T-cell (primary cell): ENCODE measurements around the gene PPP1R14B. TPM values are rescaled to one million over a fixed set of nuclear protein-coding genes. Genes with fewer than 3 reads are reported as not detected.

Experiments
- ATAC-seq, 4 experiments: fragments of 200-7000 bp in 3 of 4; fragments of 150-1000 bp in 1 of 4; cut with Tn5 transposase; replicated peaks in 1 of 4; 1 replicate in 3 of 4; 2 replicates in 1 of 4; pipeline ENCODE4 v1.10.0; 2021; ENCODE audit warnings: moderate library complexity in 3 of 4, mild to moderate bottlenecking in 2 of 4, moderate number of reproducible peaks in 1 of 4
- CTCF ChIA-PET, 2 donors: fragments of 300-600 bp; sonication (Branson Sonifier 250); formaldehyde crosslinking; loops; one replicate each; lab custom pipeline; 2022; ENCODE audit warnings: antibody characterized with exemption in 2 of 2; lab: Charles Lee
- POLR2A ChIA-PET, 2 donors: fragments of 300-600 bp; sonication (Branson Sonifier 250); formaldehyde crosslinking; loops; one replicate each; lab custom pipeline; 2022; ENCODE audit warnings: antibody characterized with exemption in 2 of 2; lab: Charles Lee
- DNase-seq, 35 experiments: peaks; one replicate each; pipeline versions ENCODE4 v3.0.0 to v3.0.0-alpha.2; 2013 to 2023
- H3K27ac ChIP-seq: one replicate; pipeline ENCODE4 v1.5.1; 2013; ENCODE audit warnings: low read length
- H3K27me3 ChIP-seq, 2 experiments: replicated peaks in 1 of 2; 1 replicate in 1 of 2; 2 replicates in 1 of 2; pipeline versions ENCODE4 v1.6.1 to v1.7.0; 2013; ENCODE audit warnings: low read length in 1 of 2, mixed read lengths in 1 of 2; ENCODE audit not compliant: control insufficient read depth in 2 of 2, insufficient read depth in 2 of 2; ENCODE audit errors: extremely low read depth in 1 of 2
- H3K36me3 ChIP-seq, 2 donors: 1 replicate in 1 of 2; 2 replicates in 1 of 2; pipeline versions ENCODE4 v1.6.1 to v1.7.0; 2013; ENCODE audit warnings: low read length in 1 of 2; ENCODE audit not compliant: control insufficient read depth in 2 of 2, insufficient read depth in 1 of 2; ENCODE audit errors: extremely low read depth in 1 of 2
- H3K4me1 ChIP-seq, 2 experiments: 1 replicate in 1 of 2; 2 replicates in 1 of 2; pipeline versions ENCODE4 v1.6.1 to v1.7.0; 2013; ENCODE audit warnings: low read length in 2 of 2, mixed read lengths in 1 of 2; ENCODE audit not compliant: insufficient read depth in 2 of 2, control insufficient read depth in 1 of 2; ENCODE audit errors: extremely low read depth in 1 of 2
- H3K4me3 ChIP-seq, 2 donors: 1 replicate in 1 of 2; 2 replicates in 1 of 2; pipeline versions ENCODE4 v1.5.1 to v1.7.0; 2013; ENCODE audit warnings: mild to moderate bottlenecking in 2 of 2, low read length in 1 of 2, moderate library complexity in 1 of 2; ENCODE audit not compliant: control insufficient read depth in 1 of 2; ENCODE audit errors: extremely low read depth in 1 of 2
- H3K9me3 ChIP-seq: 2 replicates; pipeline ENCODE4 v1.7.0; 2013
- H3K27ac Mint-ChIP-seq, 2 donors: one replicate each; pipeline ENCODE4 v1.8.0; 2020 to 2021; ENCODE audit warnings: mild to moderate bottlenecking in 2 of 2, mixed read lengths in 2 of 2
- H3K27me3 Mint-ChIP-seq, 2 donors: one replicate each; pipeline ENCODE4 v1.8.0; 2021 to 2022; ENCODE audit warnings: mixed read lengths in 2 of 2
- H3K36me3 Mint-ChIP-seq: one replicate; pipeline ENCODE4 v1.8.0; 2021; ENCODE audit warnings: mixed read lengths
- H3K4me1 Mint-ChIP-seq, 3 donors: one replicate each; pipeline ENCODE4 v1.8.0; 2020 to 2022; ENCODE audit warnings: mixed read lengths in 3 of 3, mild to moderate bottlenecking in 1 of 3
- H3K4me3 Mint-ChIP-seq, 3 donors: one replicate each; pipeline ENCODE4 v1.8.0; 2020 to 2022; ENCODE audit warnings: mild to moderate bottlenecking in 3 of 3, mixed read lengths in 3 of 3, moderate library complexity in 3 of 3
- H3K9me3 Mint-ChIP-seq, 3 donors: one replicate each; pipeline ENCODE4 v1.8.0; 2020 to 2022; ENCODE audit warnings: mixed read lengths in 3 of 3
- WGBS: methylation state at CpG from one replicate; pipeline ENCODE4 v1.1.5; 2013; ENCODE audit warnings: missing lambda C conversion rate; ENCODE audit not compliant: insufficient coverage; 5-methylcytosine and 5-hydroxymethylcytosine counted together
- total RNA-seq, 35 experiments: library from RNA in 6 of 35; stranded (reverse) in 6 of 35; fragments of 120-200 nt in 1 of 35; gene quantifications; one replicate each; pipeline versions ENCODE4 v1.2.1 to v1.2.4 and lab custom pipeline; 2013 to 2026

The PPP1R14B gene
- total RNA-seq, 5 donors from 2014 or later (not counting 1 experiment from before 2014, with no cell fraction given), result 31.2 to 143 (median 88.1) TPM

DNA sequence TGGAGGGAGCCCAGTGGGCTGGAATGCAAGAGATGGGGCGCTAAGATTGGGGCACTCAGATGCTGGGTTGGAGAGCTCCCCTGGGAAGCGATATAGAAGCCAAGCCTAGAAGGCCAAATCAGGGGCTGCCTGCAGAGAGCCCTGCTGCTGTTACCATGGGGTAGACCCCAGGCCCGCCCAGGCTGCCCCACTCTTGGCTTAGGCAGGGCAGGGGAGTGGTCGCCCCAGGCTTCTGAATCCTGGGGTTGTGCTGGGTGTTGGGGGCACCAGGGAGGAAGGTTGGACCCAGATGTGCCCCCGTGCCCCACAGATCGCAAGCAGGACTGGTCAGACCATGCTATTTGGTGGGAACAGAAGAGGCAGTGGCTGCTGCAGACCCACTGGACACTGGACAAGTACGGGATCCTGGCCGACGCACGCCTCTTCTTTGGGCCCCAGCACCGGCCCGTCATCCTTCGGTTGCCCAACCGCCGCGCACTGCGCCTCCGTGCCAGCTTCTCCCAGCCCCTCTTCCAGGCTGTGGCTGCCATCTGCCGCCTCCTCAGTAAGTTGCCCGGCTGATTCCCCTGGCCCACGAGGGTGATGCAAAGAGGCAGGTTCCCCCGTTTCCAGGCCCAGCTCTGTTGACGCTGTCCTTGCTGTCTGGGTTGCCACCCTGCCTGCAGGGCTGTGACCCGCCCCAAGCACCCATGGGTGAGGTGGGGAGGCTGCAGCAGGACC lies 36.3 kb downstream of the PPP1R14B start:
- H3K9me3 ChIP-seq, result no peaks in the 10 kb centered on the region
- ATAC-seq (no peak), DNase-seq (no peak)
- Mint-ChIP-seq H3K27me3 (no peaks in the 10 kb centered on the region), H3K36me3 (peaks cover 17% of the 10 kb centered on the region), H3K4me1 (peaks cover 29 to 51% (median 51%) of the 10 kb centered on the region in 3 donors), H3K9me3 (no peaks in the 10 kb centered on the region), H3K27ac (peak overlapping the region in 1 of 2 donors; percentile 1), H3K4me3 (no peak overlapping the region)
- H3K4me3 ChIP-seq, result no peak overlapping the region
- 93% methylated on average over 24 of the region's 24 CpGs for whole genome bisulfite sequencing
- ChIA-PET CTCF (interaction anchor here (0.6 kb wide), 2 partner anchors 101 to 147 kb away, joined by 4 to 5 read pairs; no protein-coding TSS in a partner anchor), POLR2A (interaction anchor here in 1 of 2 donors (0.6 kb wide), 2 partner anchors 8 to 13 kb away, joined by 3 to 6 read pairs; no protein-coding TSS in a partner anchor)
- H3K27ac ChIP-seq, result no peak overlapping the region
- no peaks in the 10 kb centered on the region for H3K27me3 ChIP-seq
- peaks cover 25 to 46% of the 10 kb centered on the region in 2 donors for H3K36me3 ChIP-seq
- H3K4me1 ChIP-seq, result peaks cover 9 to 45% of the 10 kb centered on the region in 2 experiments

DNA sequence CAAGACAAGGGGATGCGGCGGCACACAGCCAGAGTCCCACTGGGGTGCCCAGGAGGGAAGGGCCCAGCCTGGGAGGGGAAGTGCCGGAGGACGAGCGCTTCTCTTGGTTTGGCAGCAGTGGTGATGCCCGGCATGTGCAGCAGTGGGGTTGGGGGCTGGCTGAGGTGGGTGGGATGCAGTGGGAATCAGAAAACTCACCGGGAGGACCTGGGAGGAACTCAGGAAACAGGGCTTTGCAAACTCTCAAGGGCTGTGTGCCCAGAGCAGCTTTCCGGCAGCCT lies 37.2 kb downstream of the PPP1R14B start:
- H3K36me3 ChIP-seq, result peaks cover 25 to 41% of the 10 kb centered on the region in 2 donors
- Mint-ChIP-seq H3K27ac (peak overlapping the region in 1 of 2 donors; percentile 95), H3K9me3 (no peaks in the 10 kb centered on the region), H3K36me3 (peaks cover 14% of the 10 kb centered on the region), H3K27me3 (no peaks in the 10 kb centered on the region), H3K4me3 (peak overlapping the region in 1 of 3 donors; percentile 91), H3K4me1 (peaks cover 35 to 56% (median 53%) of the 10 kb centered on the region in 3 donors)
- H3K27ac ChIP-seq, result no peak overlapping the region
- H3K4me1 ChIP-seq, result peaks cover 11 to 55% of the 10 kb centered on the region in 2 experiments
- no peaks in the 10 kb centered on the region for H3K27me3 ChIP-seq
- H3K4me3 ChIP-seq, result no peak overlapping the region
- POLR2A ChIA-PET, result no interaction called here
- 88% methylated on average over 6 of the region's 8 CpGs for WGBS
- no peak for DNase-seq
- no peaks in the 10 kb centered on the region for H3K9me3 ChIP-seq
- CTCF ChIA-PET, result no interaction called here
- no peak for ATAC-seq

DNA sequence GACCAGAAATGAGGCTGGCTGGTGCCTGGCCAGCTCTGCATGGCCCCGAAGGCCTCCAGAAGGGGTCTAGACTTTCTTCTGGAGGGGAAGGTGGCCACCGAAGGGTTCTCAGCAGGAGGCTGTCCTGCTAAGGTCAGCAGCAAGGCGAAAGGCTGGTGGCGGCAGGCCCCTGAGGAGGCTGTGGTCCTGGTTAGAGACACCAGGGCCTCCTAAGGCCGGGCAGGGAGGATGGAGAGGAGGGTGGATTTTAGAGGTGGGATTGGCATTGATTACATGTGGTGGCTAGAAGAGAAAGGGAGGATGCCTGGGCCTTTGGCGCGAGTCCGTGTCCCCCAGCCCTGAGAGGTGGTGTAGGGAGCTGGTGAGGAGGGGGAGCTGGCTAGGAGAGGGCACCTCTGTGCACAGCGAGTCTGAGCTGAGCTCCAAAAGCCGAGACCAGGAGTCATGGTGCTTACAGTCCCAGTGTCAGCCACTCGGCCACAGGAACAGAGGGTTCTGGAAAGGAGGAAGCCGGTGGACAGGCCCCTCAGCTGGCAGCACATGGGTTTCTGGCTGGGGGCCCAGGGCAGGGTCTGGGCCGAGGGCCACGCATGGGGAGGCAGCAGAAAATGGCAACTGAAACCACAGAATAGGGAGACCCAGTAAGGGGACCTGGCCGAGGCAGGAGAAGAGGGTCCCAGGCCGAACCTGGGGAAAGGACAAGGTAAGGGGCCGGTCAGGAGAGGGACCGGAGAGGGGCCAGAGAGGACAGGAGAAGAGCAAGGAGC lies 37.8 kb downstream of the PPP1R14B start:
- no peaks in the 10 kb centered on the region for H3K27me3 ChIP-seq
- H3K27ac Mint-ChIP-seq, result peak overlapping the region; percentile 95
- H3K36me3 ChIP-seq, result peaks cover 25 to 46% of the 10 kb centered on the region in 2 donors
- ChIA-PET POLR2A (no interaction called here), CTCF (interaction anchor here in 1 of 2 donors (2.0 kb wide), 1 partner anchor 96 kb away, joined by 8 read pairs; no protein-coding TSS in a partner anchor)
- no peaks in the 10 kb centered on the region for H3K27me3 Mint-ChIP-seq
- WGBS, result 93% methylated on average over 18 of the region's 18 CpGs
- peak overlapping the region; percentile 60 for H3K27ac ChIP-seq
- no peak for ATAC-seq
- H3K4me3 ChIP-seq, result no peak overlapping the region
- H3K4me3 Mint-ChIP-seq, result peak overlapping the region in 2 of 3 donors; percentile 44 to 91
- peaks cover 40 to 60% (median 58%) of the 10 kb centered on the region in 3 donors for H3K4me1 Mint-ChIP-seq
- no peaks in the 10 kb centered on the region for H3K9me3 Mint-ChIP-seq
- peaks cover 14 to 60% of the 10 kb centered on the region in 2 experiments for H3K4me1 ChIP-seq
- no peaks in the 10 kb centered on the region for H3K9me3 ChIP-seq
- peaks cover 17% of the 10 kb centered on the region for H3K36me3 Mint-ChIP-seq
- DNase-seq, result no peak

DNA sequence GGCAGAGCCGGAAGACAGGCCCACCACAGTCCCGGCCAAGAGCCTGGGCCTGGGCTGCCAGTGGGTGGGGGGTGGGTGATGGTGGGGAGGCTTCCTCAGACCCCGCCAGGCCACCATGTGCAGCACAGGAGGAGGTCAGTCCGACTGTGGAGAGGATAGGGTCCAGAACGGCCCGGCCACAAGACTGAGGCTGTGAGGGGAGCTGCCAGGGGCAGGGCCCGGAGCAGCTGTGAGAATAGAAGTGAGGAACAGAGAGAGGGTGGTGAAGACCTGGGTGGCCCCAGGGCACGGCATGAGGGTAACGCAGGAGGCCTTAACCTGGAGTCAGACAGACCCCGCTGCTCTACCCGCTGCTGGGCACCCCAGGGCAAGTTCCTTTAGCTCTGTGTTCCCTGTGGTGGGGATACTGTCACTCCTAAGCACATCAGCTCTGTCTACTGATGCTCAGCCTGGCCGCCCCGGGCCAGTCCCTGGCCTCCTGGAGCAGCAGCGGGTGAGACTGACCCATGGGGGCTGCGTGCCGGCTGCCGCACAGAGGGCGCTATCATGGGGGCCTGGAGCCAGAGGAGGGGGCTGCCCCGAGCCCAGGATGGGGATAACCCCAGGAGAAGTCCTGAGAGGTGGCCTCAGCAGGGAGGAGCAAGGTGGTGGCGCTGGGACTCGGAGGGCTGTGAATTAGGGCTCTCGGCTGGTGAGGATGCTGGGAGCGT lies 38.5 kb downstream of the PPP1R14B start:
- Histone ChIP-seq H3K4me3 (peak overlapping the region; percentile 87 to 100), H3K9me3 (no peaks in the 10 kb centered on the region), H3K36me3 (peaks cover 23 to 53% of the 10 kb centered on the region in 2 donors), H3K27ac (peak overlapping the region; percentile 60), H3K27me3 (no peaks in the 10 kb centered on the region), H3K4me1 (peaks cover 14 to 63% of the 10 kb centered on the region in 2 experiments)
- Mint-ChIP-seq H3K9me3 (no peaks in the 10 kb centered on the region), H3K27ac (peak overlapping the region; percentile 95), H3K36me3 (peaks cover 17% of the 10 kb centered on the region), H3K27me3 (no peaks in the 10 kb centered on the region), H3K4me1 (peaks cover 41 to 60% (median 60%) of the 10 kb centered on the region in 3 donors), H3K4me3 (peak overlapping the region; percentile 90 to 92 (median 91))
- 46% methylated on average over 17 of the region's 23 CpGs for WGBS
- CTCF ChIA-PET, result interaction anchor here (0.5 to 4.8 kb wide), 6 partner anchors 17 to 590 kb away, joined by 3 to 122 read pairs (median 6); partner anchors contain the start of genes CATSPERZ (in 1 of the 2), ESRRA (in 1 of the 2), NUDT22 (in 1 of the 2) and TRPT1 (in 1 of the 2)
- peak in 1 of 4 experiments; percentile 1 for ATAC-seq
- POLR2A ChIA-PET, result interaction anchor here in 1 of 2 donors (0.5 to 0.6 kb wide), 2 partner anchors 59 to 75 kb away, joined by 3 to 4 read pairs; no protein-coding TSS in a partner anchor
- DNase-seq, result no peak

DNA sequence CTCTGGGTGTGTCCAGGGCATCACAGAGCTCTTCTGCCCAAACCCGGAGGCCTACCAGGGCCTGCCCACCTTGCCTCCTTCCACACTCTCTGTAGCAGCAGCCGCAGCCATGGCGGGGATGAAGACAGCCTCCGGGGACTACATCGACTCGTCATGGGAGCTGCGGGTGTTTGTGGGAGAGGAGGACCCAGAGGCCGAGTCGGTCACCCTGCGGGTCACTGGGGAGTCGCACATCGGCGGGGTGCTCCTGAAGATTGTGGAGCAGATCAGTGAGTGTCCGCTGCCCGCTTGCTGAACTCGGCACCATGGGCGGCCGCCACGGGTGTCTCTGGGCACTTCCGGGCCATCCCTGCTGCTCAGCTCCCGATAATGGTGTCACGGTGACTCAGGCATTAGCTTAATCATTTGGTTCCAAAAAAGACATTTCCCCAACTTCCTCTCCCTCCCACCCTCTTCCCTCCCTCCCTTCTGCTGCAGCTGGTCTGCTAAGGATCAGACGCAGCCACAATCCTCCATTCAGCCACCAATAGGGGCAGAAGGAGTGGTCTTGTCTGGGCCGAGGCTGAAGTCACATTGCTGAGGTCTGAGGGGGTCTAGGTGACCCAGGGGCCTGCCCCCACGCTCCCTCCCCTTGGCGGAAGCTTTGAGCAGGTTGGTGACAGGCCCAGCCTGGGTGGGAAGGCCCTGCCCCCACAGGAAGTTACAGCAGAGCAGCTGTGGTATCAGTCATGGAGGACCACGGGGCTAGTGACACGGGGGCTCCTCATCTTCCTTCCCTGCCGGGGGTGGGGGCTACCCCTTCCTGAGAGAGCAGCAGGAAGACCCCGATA lies 39.3 kb downstream of the PPP1R14B start:
- peak; percentile 70 to 76 (median 72) for ATAC-seq
- peaks cover 17% of the 10 kb centered on the region for H3K36me3 Mint-ChIP-seq
- peak overlapping the region; percentile 95 for H3K27ac Mint-ChIP-seq
- peak overlapping the region; percentile 90 to 92 (median 91) for H3K4me3 Mint-ChIP-seq
- peaks cover 40 to 58% (median 57%) of the 10 kb centered on the region in 3 donors for H3K4me1 Mint-ChIP-seq
- Histone ChIP-seq H3K4me3 (peak overlapping the region; percentile 87 to 100), H3K27me3 (no peaks in the 10 kb centered on the region), H3K4me1 (peaks cover 14 to 63% of the 10 kb centered on the region in 2 experiments), H3K9me3 (no peaks in the 10 kb centered on the region), H3K27ac (peak overlapping the region; percentile 60), H3K36me3 (peaks cover 22 to 59% of the 10 kb centered on the region in 2 donors)
- peak; percentile 58 to 83 (median 72) for DNase-seq
- WGBS, result 0% methylated on average over 18 of the region's 30 CpGs
- POLR2A ChIA-PET, result interaction anchor here (0.5 to 0.6 kb wide), 4 partner anchors 60 to 161 kb away, joined by 3 to 9 read pairs (median 4); no protein-coding TSS in a partner anchor
- no peaks in the 10 kb centered on the region for H3K9me3 Mint-ChIP-seq
- CTCF ChIA-PET, result interaction anchor here (0.5 to 4.8 kb wide), 12 partner anchors 11 to 591 kb away, joined by 3 to 122 read pairs (median 4); partner anchors contain the start of genes NUDT22 (in 2 of the 2), CATSPERZ (in 1 of the 2), ESRRA (in 1 of the 2) and PRDX5 (in 1 of the 2)
- H3K27me3 Mint-ChIP-seq, result no peaks in the 10 kb centered on the region
